Measurements from ENCODE around the gene DMP1. TPM values are rescaled to one million over a fixed set of nuclear protein-coding genes. Genes with fewer than 3 reads are reported as not detected.
"Not testable (repeated sequence)": the region's sequence is repeated elsewhere in the genome, so short reads cannot be mapped to it uniquely, and the experiment has no call there.

Gene DMP1
- polyA plus RNA-seq, 5 donors = not detected

GRCh38 chr4:87680271-87680670 is 30.2 kb downstream of the DMP1 start:
- DNase-seq = no peak

GRCh38 chr4:87688316-87688715 is 38.2 kb downstream of the DMP1 start:
- no peak for DNase-seq

- DNase-seq = not testable (repeated sequence)
These were observed 40.9 kb downstream of the DMP1 start for GRCh38 chr4:87690947-87691346.

GRCh38 chr4:87692060-87692459 is 42.0 kb downstream of the DMP1 start:
- DNase-seq = not testable (repeated sequence)

GRCh38 chr4:87697272-87697671 is 47.2 kb downstream of the DMP1 start:
- DNase-seq = no peak

- no peak for DNase-seq
These were observed 47.9 kb downstream of the DMP1 start for GRCh38 chr4:87697945-87698344.

- DNase-seq = no peak
These were observed 48.3 kb downstream of the DMP1 start for GRCh38 chr4:87698394-87698793.

GRCh38 chr4:87704001-87704400 is 53.9 kb downstream of the DMP1 start:
- DNase-seq = no peak

GRCh38 chr4:87707279-87707918 is 57.3 kb downstream of the DMP1 start:
- DNase-seq = no peak

Other genes with a start within 250 kb of the DMP1 start
- 10 to 100 TPM; 45.1 to 55.9 (median 50.5) TPM for gene NUDT9, start 227.7 kb upstream of the DMP1 start, polyA plus RNA-seq (ENCODE audit: insufficient read depth in 1 of 5, insufficient read length in 5 of 5, low replicate concordance in 1 of 5)
- 100 to 1,000 TPM; 353 to 516 (median 475) TPM for gene SPARCL1, start 120.9 kb upstream of the DMP1 start, polyA plus RNA-seq (ENCODE audit: insufficient read depth in 1 of 5, insufficient read length in 5 of 5, low replicate concordance in 1 of 5)
- gene DSPP, start 41.8 kb upstream of the DMP1 start, polyA plus RNA-seq (ENCODE audit: insufficient read depth in 1 of 5, insufficient read length in 5 of 5, low replicate concordance in 1 of 5) = under 1 TPM in 1 of 5 donors, not detected in 4; 0.04 TPM
- under 1 TPM in 4 of 5 donors, not detected in 1; 0.08 to 0.30 (median 0.17) TPM for gene IBSP, start 149.3 kb downstream of the DMP1 start, polyA plus RNA-seq (ENCODE audit: insufficient read depth in 1 of 5, insufficient read length in 5 of 5, low replicate concordance in 1 of 5)
- gene MEPE, start 182.7 kb downstream of the DMP1 start, polyA plus RNA-seq (ENCODE audit: insufficient read depth in 1 of 5, insufficient read length in 5 of 5, low replicate concordance in 1 of 5) = under 1 TPM; 0.15 to 0.90 (median 0.49) TPM

Measured in right lung (tissue), 5 donors.